ENCODE measurements around the gene SORCS1. TPM values are rescaled to one million over a fixed set of nuclear protein-coding genes. Genes with fewer than 3 reads are reported as not detected.
A peak's percentile ranks its signal among the peaks of the same experiment; 100 is the strongest.
"Not testable (repeated sequence)": the region's sequence is repeated elsewhere in the genome, so short reads cannot be mapped to it uniquely, and the experiment has no call there.

The SORCS1 gene
- total and polyA plus RNA-seq, 4 donors: 0.04 to 3.5 (median 0.05) TPM

DNA sequence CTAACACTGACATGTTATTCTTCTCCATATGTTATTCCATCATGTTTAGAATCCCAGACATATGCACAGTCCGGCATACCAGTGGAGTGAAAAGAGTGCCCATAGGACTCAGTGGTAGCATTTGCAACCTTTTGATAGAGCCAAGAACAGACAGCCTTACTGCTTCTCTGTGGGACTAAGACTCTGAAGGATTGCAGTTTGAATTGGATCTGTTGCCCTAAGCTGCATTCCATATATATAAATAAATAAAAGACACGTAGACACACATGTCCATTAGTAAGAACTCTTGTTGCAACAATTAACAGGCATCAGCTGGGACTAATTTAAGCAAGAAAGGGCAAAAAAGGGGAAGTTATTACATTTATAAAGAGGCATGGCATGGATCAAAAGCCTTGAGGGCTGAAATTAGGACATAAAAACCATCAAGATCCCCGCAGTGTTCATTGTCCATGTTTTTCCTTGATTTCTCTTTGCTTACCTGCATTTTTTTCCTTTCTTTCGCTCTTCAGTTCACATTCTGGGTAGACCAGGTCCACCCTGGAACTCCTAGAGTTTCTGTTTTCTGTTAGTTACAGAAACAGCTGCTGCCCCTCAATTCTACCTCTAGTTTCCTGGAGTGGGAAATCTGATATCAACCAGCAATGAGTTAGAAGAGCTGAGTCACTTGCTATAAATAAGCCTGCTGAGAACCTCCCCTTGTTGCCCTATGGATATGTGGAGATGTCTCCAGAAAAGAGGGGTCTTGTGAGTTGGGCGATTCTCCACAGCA lies 132.4 kb downstream of the SORCS1 start:
- TF ChIP-seq, protein P1, sequence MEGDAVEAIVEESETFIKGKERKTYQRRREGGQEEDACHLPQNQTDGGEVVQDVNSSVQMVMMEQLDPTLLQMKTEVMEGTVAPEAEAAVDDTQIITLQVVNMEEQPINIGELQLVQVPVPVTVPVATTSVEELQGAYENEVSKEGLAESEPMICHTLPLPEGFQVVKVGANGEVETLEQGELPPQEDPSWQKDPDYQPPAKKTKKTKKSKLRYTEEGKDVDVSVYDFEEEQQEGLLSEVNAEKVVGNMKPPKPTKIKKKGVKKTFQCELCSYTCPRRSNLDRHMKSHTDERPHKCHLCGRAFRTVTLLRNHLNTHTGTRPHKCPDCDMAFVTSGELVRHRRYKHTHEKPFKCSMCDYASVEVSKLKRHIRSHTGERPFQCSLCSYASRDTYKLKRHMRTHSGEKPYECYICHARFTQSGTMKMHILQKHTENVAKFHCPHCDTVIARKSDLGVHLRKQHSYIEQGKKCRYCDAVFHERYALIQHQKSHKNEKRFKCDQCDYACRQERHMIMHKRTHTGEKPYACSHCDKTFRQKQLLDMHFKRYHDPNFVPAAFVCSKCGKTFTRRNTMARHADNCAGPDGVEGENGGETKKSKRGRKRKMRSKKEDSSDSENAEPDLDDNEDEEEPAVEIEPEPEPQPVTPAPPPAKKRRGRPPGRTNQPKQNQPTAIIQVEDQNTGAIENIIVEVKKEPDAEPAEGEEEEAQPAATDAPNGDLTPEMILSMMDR (IDR thresholded peaks at IDR 0.05; ENCODE audit: control extremely low read depth, extremely low read depth): no peak
- H3K9me3 ChIP-seq (ENCODE audit: control insufficient read depth in 4 of 4, insufficient read depth in 3 of 4, low read length in 3 of 4): no peaks in the 10 kb centered on the region
- no peaks in the 10 kb centered on the region for H3K36me3 ChIP-seq (ENCODE audit: control insufficient read depth in 4 of 4, insufficient read depth in 4 of 4, low read length in 4 of 4)
- DNase-seq (peak in 2 of 3 donors; percentile 4 to 32), ATAC-seq (ENCODE audit: insufficient read depth, low FRiP score) (no peak)
- WGBS, 2 donors: 38 to 61% methylated on average over 5 of the region's 5 CpGs
- no peaks in the 10 kb centered on the region for H3K4me1 ChIP-seq (ENCODE audit: control insufficient read depth in 5 of 5, insufficient read depth in 5 of 5, low read length in 5 of 5)
- no peak overlapping the region for H3K4me3 ChIP-seq
- no peak overlapping the region for H3K27ac ChIP-seq (ENCODE audit: low read depth in 1 of 2, low read length in 1 of 2)
- peaks cover 0 to 8% (median 4%) of the 10 kb centered on the region in 3 donors for H3K27me3 ChIP-seq (ENCODE audit: control insufficient read depth in 3 of 3, insufficient read depth in 3 of 3, low read length in 2 of 3)
- H3K9ac ChIP-seq (ENCODE audit: insufficient read depth in 1 of 2, low read length in 2 of 2): no peak overlapping the region

DNA sequence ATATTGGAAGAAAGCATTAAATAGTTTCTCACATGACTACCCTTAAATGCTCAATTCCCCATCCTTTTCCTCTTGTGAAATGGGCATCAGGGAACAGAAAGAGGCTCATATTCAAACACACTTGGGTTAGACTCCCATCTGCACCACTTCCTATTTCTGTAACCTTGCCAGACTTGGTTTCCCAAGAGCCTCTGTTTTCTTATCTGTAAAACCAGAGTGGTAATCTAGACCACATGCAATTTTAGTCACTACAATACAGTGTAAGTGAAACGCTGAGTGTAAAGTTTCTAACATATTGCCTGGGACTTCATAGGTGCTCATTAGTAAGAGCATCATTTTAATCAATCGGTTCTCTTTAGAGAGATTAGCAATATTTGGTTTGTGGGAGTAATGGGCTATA lies 136.3 kb downstream of the SORCS1 start:
- DNase-seq: no peak
- H3K4me1 ChIP-seq (ENCODE audit: control insufficient read depth in 5 of 5, insufficient read depth in 5 of 5, low read length in 5 of 5): no peaks in the 10 kb centered on the region
- no peak overlapping the region for H3K4me3 ChIP-seq
- peaks cover 0 to 2% (median 1%) of the 10 kb centered on the region in 3 donors for H3K27me3 ChIP-seq (ENCODE audit: control insufficient read depth in 3 of 3, insufficient read depth in 3 of 3, low read length in 2 of 3)
- H3K9me3 ChIP-seq (ENCODE audit: control insufficient read depth in 4 of 4, insufficient read depth in 3 of 4, low read length in 3 of 4): no peaks in the 10 kb centered on the region
- TF ChIP-seq, protein P1 (IDR thresholded peaks at IDR 0.05; ENCODE audit: control extremely low read depth, extremely low read depth): no peak
- H3K27ac ChIP-seq (ENCODE audit: low read depth in 1 of 2, low read length in 1 of 2): no peak overlapping the region
- no peak for ATAC-seq (ENCODE audit: insufficient read depth, low FRiP score)
- H3K36me3 ChIP-seq (ENCODE audit: control insufficient read depth in 4 of 4, insufficient read depth in 4 of 4, low read length in 4 of 4): no peaks in the 10 kb centered on the region
- 59 to 77% methylated on average over 2 of the region's 2 CpGs for WGBS, 2 donors
- H3K9ac ChIP-seq (ENCODE audit: insufficient read depth in 1 of 2, low read length in 2 of 2): no peak overlapping the region

DNA sequence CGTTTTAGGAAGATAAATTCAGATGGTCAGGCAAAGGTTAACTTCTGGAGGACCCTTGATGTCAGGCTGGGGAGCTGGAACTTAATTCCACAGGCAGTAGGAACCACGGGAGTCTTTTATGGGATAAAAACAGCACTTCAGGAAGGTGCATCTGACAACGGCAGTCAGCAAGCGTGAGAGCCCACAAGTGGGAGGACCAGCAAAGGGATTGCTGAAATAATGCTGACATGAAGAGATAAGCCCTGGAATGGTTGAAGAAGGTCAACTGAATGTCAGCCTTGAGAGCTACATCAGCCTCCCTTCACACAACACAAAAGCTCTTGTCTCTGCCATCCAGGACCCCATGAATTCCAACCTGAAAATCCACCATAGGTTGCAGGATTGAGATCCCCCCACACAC lies 138.8 kb downstream of the SORCS1 start:
- no peak overlapping the region for H3K9ac ChIP-seq (ENCODE audit: insufficient read depth in 1 of 2, low read length in 2 of 2)
- H3K4me1 ChIP-seq (ENCODE audit: control insufficient read depth in 5 of 5, insufficient read depth in 5 of 5, low read length in 5 of 5): no peaks in the 10 kb centered on the region
- TF ChIP-seq, protein P1 (IDR thresholded peaks at IDR 0.05; ENCODE audit: control extremely low read depth, extremely low read depth): no peak
- ATAC-seq (ENCODE audit: insufficient read depth, low FRiP score): no peak
- H3K9me3 ChIP-seq (ENCODE audit: control insufficient read depth in 4 of 4, insufficient read depth in 3 of 4, low read length in 3 of 4): no peaks in the 10 kb centered on the region
- peaks cover 0 to 4% (median 0%) of the 10 kb centered on the region in 3 donors for H3K27me3 ChIP-seq (ENCODE audit: control insufficient read depth in 3 of 3, insufficient read depth in 3 of 3, low read length in 2 of 3)
- no peaks in the 10 kb centered on the region for H3K36me3 ChIP-seq (ENCODE audit: control insufficient read depth in 4 of 4, insufficient read depth in 4 of 4, low read length in 4 of 4)
- no peak for DNase-seq
- 38 to 67% methylated on average over 4 of the region's 4 CpGs for WGBS, 2 donors
- no peak overlapping the region for H3K27ac ChIP-seq (ENCODE audit: low read depth in 1 of 2, low read length in 1 of 2)
- no peak overlapping the region for H3K4me3 ChIP-seq

DNA sequence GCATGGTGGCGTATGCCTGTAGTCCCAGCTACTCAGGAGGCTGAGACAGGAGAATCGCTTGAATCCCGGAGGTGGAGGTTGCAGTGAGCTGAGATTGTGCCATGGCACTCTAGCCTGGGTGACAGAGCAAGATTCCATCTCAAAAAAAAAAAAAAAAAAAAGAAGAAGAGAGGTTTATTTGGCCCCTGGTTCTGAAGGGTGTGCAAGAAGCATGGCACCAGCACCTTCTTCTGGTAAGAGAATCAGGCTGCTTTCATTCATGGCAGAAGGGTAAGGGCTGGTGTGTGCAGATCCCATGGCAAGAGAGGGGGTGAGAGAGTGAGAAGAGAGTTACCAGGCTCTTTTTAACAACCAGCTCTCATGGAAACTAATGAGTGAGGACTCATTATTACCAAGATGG lies 140.5 kb downstream of the SORCS1 start:
- not testable (repeated sequence) for H3K9me3 ChIP-seq (ENCODE audit: control insufficient read depth in 4 of 4, insufficient read depth in 3 of 4, low read length in 3 of 4); DNase-seq; H3K27ac ChIP-seq (ENCODE audit: low read depth in 1 of 2, low read length in 1 of 2); ATAC-seq (ENCODE audit: insufficient read depth, low FRiP score); H3K4me1 ChIP-seq (ENCODE audit: control insufficient read depth in 5 of 5, insufficient read depth in 5 of 5, low read length in 5 of 5); H3K9ac ChIP-seq (ENCODE audit: insufficient read depth in 1 of 2, low read length in 2 of 2); H3K36me3 ChIP-seq (ENCODE audit: control insufficient read depth in 4 of 4, insufficient read depth in 4 of 4, low read length in 4 of 4); H3K27me3 ChIP-seq (ENCODE audit: control insufficient read depth in 3 of 3, insufficient read depth in 3 of 3, low read length in 2 of 3); H3K4me3 ChIP-seq
- 95 to 100% methylated on average over 3 of the region's 3 CpGs for WGBS, 2 donors

Data from lung (tissue), 12 donors.